Left colon (tissue), 2 donors: ENCODE measurements around the gene SLC26A6. TPM values are rescaled to one million over a fixed set of nuclear protein-coding genes. Genes with fewer than 3 reads are reported as not detected.
A peak's percentile ranks its signal among the peaks of the same experiment; 100 is the strongest.

Experiments used
- ATAC-seq: fragments of 200-7000 bp; cut with Tn5 transposase; one replicate; pipeline ENCODE4 v1.9.1; 2020; ENCODE audit warnings: mild to moderate bottlenecking, moderate library complexity
- DNase-seq, 2 donors: peaks; one replicate each; pipeline ENCODE4 v3.0.0-alpha.2; 2020
- intact Hi-C, 2 donors: fragments of 100-400 bp; cut with DNase I in 1 of 2; cut with micrococcal nuclease in 1 of 2; formaldehyde crosslinking; loops; one replicate each; pipeline versions ENCODE4 v1.11.2 to v1.14.0; 2022; cut with DNase I, micrococcal nuclease
- total RNA-seq, 2 donors: library from RNA; stranded (reverse); fragmentation: NEBNext Ultra II Directional; extraction: Animal tissue kit (Norgen Biotek cat#: 25700); gene quantifications; one replicate each; pipeline ENCODE4 v1.2.1, GENCODE V29; 2021
- donor health status: DM: no; HTN: no; CAD: no.
- donor health status: DM: yes; HTN: yes; CAD: no.

SLC26A6 gene
- total RNA-seq, 2 donors from 2014 or later, result 116 to 121 TPM

- ATAC-seq (no peak), DNase-seq (no peak)
- intact Hi-C loops, result no loop called here
Measured at GRCh38 chr3:48614044-48614443, 21.2 kb downstream of the SLC26A6 start.

GRCh38 chr3:48612309-48612708 is 23.0 kb downstream of the SLC26A6 start:
- no peak for ATAC-seq
- intact Hi-C loops, result no loop called here
- no peak for DNase-seq

GRCh38 chr3:48609088-48610005 is 25.9 kb downstream of the SLC26A6 start, which contains the start of gene UQCRC1:
UQCRC1 (minus strand) TSS chr3:48609646; CDS start chr3:48609620, 26 bp downstream.
- DNase-seq (peak; percentile 87 to 94), ATAC-seq (peak; percentile 98)
- intact Hi-C loops, result no loop called here

DNA sequence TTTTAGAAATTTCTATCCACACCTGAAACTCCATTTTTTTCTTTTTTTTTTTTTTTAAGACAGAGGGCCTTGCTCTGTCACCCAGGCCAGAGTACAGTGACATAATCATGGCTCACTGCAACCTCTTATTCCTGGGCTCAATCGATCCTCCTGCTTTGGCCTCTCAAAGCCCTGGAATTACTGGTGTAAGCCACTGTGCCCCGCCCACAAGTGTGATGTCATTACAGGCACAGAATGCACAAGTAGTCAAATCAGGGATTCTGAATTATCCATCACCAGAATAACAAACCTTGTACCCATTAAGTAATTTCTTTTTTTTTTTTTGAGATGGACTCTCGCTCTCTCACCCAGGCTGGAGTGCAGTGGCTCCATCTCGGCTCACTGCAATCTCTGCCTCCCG is 27.7 kb downstream of the SLC26A6 start:
- intact Hi-C loops, result no loop called here
- DNase-seq (no peak), ATAC-seq (no peak)

DNA sequence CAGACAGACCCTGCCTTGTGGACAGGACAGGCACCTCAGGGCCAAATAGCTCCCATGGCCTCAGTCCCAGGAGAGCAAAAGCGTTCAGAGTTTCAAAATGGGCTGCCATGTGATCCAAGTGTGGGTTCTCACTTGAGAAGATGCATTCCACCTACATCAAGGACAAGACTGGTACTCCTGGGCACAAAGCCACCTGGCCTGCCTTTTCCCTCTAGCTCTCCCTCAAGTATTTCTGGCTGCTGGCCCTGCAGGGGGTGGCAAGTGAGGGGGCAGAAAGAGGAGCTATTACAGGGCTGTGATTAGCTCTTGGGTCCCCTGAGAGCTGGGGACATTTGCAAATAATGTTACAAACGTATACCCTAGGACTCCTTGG is 33.7 kb downstream of the SLC26A6 start:
- no peak for ATAC-seq
- intact Hi-C loops, result no loop called here
- no peak for DNase-seq

- ATAC-seq (no peak), DNase-seq (no peak)
- intact Hi-C loops, result no loop called here
Measured at GRCh38 chr3:48600711-48601621, 34.3 kb downstream of the SLC26A6 start.

GRCh38 chr3:48599509-48600285 is 35.6 kb downstream of the SLC26A6 start:
- ATAC-seq, result no peak
- DNase-seq, result no peak
- intact Hi-C loops, result no loop called here

DNA sequence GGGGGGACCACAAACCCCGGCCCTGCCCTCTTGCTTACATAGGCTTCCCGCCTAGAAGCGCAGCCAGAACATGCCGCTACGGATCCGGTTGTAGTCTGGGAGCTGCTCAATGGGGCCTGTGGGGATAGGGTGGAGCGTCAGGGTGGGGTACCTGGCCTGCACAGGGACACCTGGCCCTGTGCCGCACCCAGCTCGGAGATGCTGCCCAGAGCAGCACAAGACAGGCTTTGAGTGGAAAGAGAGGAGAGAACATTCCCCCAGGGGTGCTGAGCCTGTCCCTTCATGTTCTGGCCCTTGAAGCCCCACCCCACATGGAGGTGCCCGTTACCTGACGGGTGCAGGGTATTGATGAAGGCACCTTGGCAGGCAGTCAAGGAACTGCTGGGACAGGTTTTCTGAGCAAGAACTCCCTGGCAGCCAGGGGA is 36.2 kb downstream of the SLC26A6 start:
- intact Hi-C loops, result no loop called here
- DNase-seq (no peak), ATAC-seq (peak; percentile 23)

- peak in 1 of 2 donors; percentile 41 for DNase-seq
- peak; percentile 3 for ATAC-seq
- intact Hi-C loops, result no loop called here
Measured at GRCh38 chr3:48598323-48599076, 36.8 kb downstream of the SLC26A6 start.

DNA sequence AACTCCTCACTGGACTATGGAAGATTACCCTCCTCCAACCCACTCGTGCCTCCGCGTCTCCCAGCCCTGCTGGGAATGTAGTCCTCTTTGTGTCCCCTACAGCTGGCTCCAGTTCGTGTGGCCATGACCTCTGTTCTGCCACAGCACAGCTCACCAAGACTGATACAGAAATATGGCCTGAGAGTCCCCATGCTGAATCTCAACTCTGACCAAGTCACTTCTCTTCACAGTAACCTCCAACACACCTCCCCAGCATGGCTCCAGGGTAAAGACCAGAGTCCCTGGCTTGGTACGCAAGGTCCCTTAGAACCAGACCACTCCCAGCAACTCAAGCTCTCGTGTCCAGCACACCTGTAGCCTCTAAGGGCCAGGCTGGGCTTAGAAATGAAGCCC is 37.9 kb downstream of the SLC26A6 start:
- peak; percentile 9 for ATAC-seq
- no peak for DNase-seq
- intact Hi-C loops, result no loop called here

- DNase-seq (no peak), ATAC-seq (peak; percentile 19)
- intact Hi-C loops, result no loop called here
Measured at GRCh38 chr3:48596676-48597407, 38.4 kb downstream of the SLC26A6 start.

DNA sequence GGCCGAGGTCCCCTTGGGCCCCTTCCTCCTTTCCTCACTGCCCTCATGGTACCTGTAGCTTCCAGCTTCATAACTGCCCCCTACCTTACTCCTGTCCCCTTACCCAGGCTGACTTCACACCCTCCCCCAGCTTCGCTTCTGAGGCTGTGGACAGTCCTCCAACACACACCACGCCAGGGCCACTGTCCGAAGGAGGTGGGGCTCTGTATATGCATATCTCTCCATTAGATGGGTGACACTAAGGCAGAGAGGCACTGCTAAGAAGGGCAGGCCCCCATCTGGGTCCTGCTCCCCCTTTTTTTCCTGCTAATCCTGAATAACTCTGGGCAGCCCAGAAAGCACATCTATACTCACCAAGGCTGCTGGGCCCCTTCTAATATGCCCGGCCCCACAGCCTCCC is 39.1 kb downstream of the SLC26A6 start:
- intact Hi-C loops, result no loop called here
- DNase-seq (no peak), ATAC-seq (peak; percentile 13)

DNA sequence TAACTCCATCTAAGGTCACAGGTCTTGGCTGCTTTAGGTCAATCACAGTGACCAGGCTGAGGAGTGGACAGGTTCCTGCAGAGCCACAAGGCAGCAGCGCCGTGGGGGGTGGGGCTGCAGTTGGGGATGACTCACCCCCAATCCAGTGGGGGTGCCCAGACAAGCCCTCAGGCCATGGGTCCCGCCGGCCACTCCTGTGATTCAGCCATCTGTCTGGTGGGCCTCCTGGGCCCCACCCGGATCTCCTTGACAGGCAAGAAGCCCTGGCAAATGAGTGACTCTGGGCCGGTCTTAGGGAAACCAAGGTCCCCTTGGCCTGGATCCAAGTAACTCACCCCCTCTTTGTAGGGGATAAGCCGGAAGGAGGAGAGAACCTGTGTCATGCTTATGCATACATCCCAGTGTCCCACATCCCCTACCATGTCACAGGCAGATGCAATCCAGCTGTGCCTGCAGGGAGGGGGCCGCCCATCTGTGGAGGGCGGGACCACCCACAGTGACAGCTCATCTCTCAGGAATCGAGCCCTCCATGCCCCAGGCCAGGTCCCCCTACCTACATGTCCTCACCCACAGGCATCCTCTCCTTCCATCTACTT is 39.6 kb downstream of the SLC26A6 start:
- ATAC-seq, result peak; percentile 5
- intact Hi-C loops, result no loop called here
- no peak for DNase-seq

DNA sequence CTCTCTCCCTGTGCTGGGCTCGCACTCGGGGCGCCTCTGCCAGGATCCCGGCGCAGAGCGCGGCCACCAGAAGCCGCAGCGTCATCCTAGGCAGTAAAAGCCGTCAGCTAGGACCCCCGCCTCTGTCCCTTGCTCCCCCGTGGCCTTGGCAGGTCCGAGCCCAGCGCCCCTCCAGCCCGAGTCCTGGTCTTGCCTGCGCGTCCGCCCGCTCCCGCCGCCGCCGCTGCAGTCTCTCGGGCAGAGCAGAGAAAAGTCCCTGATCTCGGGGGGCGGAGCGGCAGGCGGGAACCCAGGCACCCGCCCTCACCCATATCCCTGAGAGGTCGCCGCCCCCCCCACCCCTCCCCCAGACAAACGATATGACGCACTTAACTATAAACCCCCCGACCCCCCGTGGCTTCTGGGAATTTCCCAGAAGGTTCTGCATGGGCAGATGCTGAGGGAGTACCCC is 40.2 kb downstream of the SLC26A6 start, which contains the start of gene COL7A1:
TSS of gene COL7A1 (minus strand) at position 255 of the 451 bp plus-strand sequence. CDS start at position 85, 170 bp downstream.
- ATAC-seq (no peak), DNase-seq (no peak)
- intact Hi-C loops, result no loop called here

- ATAC-seq, result no peak
- intact Hi-C loops, result no loop called here
- DNase-seq, result no peak
Measured at GRCh38 chr3:48594417-48595049, 40.7 kb downstream of the SLC26A6 start.

DNA sequence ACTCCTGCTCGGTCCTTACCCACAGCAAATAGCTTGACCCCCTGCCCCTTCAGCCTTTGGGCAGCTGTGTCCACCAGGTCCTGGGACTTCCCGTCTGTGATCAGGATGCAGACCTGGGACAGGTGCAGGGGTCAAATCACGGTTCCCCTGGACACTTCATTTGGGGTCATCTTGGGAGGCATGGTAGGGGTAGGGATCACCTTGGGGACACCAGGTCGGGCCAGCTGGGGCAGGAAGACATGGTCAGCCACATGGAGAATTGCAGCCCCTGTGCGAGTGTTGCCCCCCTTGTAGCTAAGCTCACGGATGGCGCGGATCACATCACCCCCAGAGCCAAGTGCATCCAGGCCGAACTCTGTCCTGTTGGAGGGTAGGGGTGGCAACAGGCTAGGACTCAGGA is 41.9 kb downstream of the SLC26A6 start:
- DNase-seq (no peak), ATAC-seq (no peak)
- intact Hi-C loops, result no loop called here
